ENCODE measurements around the gene ASPRV1. TPM values are rescaled to one million over a fixed set of nuclear protein-coding genes. Genes with fewer than 3 reads are reported as not detected.

The ASPRV1 gene
- total RNA-seq, 1 experiment from 2014 or later = 1.3 TPM

DNA sequence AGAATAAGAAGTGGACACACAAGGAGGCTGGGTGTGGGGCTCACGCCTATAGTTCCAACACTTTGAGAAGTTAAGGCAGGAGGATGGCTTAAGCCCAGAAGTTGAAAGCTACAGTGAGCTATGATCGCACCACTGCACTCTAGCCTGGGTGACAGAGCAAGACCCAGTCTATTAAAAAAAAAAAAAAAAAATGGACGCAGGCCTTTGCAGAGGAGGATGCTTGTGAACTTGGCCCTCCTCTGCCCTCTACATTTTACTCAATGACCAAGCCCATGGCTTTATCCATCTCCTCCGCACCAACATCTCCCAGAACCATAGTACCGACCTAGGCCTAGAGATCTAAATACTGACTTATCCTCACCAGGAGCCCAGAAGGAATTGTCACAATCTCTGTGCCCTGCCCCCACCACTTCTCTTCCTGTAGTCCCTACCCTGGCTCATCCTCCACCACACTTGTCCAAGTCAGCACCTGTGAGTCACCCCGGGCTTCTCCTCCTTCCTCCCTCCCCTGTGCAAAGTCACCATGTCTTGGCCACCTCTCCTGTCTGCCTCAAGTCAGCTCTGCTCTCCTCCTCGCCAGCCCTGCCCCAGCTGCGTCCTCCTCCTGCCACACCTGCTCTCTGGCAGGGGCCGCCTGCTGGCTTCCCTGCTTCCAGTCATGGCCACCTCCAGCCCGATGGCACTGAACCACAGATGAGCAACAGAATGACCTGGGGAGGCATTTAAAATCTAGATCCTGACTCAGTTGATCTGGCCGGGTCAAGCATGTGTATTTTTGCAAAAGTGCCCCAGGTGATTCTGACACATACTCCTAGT lies 35.8 kb upstream of the ASPRV1 start:
- no peaks in the 10 kb centered on the region for H3K27me3 Mint-ChIP-seq (ENCODE audit: low read depth)
- POLR2A ChIA-PET = interaction anchor here (0.9 kb wide), 1 partner anchor 20 kb away, joined by 3 read pairs; no protein-coding TSS in a partner anchor
- CTCF ChIA-PET = interaction anchor here (1.0 to 2.7 kb wide), 3 partner anchors 52 to 73 kb away, joined by 3 to 8 read pairs (median 3); no protein-coding TSS in a partner anchor
- no peaks in the 10 kb centered on the region for H3K9me3 Mint-ChIP-seq
- no peak for TF ChIP-seq ZNF425 (CRISPR knock-in tag; conservative IDR thresholded peaks at IDR 0.05)
- TF ChIP-seq, protein P1, sequence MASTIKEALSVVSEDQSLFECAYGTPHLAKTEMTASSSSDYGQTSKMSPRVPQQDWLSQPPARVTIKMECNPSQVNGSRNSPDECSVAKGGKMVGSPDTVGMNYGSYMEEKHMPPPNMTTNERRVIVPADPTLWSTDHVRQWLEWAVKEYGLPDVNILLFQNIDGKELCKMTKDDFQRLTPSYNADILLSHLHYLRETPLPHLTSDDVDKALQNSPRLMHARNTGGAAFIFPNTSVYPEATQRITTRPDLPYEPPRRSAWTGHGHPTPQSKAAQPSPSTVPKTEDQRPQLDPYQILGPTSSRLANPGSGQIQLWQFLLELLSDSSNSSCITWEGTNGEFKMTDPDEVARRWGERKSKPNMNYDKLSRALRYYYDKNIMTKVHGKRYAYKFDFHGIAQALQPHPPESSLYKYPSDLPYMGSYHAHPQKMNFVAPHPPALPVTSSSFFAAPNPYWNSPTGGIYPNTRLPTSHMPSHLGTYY (CRISPR knock-in tag; IDR thresholded peaks at IDR 0.05) = no peak
- TF ChIP-seq MLX (CRISPR knock-in tag; IDR thresholded peaks at IDR 0.05) = no peak
- no peak for TF ChIP-seq ATF6 (CRISPR knock-in tag; IDR thresholded peaks at IDR 0.05)
- TF ChIP-seq ZNF423 (CRISPR knock-in tag; IDR thresholded peaks at IDR 0.05) = no peak
- no peak for TF ChIP-seq ELF4 (CRISPR knock-in tag; IDR thresholded peaks at IDR 0.05; ENCODE audit: low read depth)
- no peak for TF ChIP-seq ARID4B (CRISPR knock-in tag; IDR thresholded peaks at IDR 0.05; ENCODE audit: borderline replicate concordance)
- no peak for TF ChIP-seq CTCF (IDR thresholded peaks at IDR 0.05)
- TF ChIP-seq, protein P2, sequence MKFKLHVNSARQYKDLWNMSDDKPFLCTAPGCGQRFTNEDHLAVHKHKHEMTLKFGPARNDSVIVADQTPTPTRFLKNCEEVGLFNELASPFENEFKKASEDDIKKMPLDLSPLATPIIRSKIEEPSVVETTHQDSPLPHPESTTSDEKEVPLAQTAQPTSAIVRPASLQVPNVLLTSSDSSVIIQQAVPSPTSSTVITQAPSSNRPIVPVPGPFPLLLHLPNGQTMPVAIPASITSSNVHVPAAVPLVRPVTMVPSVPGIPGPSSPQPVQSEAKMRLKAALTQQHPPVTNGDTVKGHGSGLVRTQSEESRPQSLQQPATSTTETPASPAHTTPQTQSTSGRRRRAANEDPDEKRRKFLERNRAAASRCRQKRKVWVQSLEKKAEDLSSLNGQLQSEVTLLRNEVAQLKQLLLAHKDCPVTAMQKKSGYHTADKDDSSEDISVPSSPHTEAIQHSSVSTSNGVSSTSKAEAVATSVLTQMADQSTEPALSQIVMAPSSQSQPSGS (CRISPR knock-in tag; IDR thresholded peaks at IDR 0.05; ENCODE audit: borderline replicate concordance, low read depth) = no peak
- TF ChIP-seq, protein P3, sequence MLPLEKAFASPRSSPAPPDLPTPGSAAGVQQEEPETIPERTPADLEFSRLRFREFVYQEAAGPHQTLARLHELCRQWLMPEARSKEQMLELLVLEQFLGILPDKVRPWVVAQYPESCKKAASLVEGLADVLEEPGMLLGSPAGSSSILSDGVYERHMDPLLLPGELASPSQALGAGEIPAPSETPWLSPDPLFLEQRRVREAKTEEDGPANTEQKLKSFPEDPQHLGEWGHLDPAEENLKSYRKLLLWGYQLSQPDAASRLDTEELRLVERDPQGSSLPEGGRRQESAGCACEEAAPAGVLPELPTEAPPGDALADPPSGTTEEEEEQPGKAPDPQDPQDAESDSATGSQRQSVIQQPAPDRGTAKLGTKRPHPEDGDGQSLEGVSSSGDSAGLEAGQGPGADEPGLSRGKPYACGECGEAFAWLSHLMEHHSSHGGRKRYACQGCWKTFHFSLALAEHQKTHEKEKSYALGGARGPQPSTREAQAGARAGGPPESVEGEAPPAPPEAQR (CRISPR knock-in tag; IDR thresholded peaks at IDR 0.05) = no peak
- TF ChIP-seq TEAD4 (CRISPR knock-in tag; IDR thresholded peaks at IDR 0.05) = no peak
- no peak for TF ChIP-seq SP1 (CRISPR knock-in tag; conservative IDR thresholded peaks at IDR 0.05)
- TF ChIP-seq ZBTB21 (CRISPR knock-in tag; IDR thresholded peaks at IDR 0.05; ENCODE audit: borderline replicate concordance) = no peak
- no peak for TF ChIP-seq TP53 (CRISPR knock-in tag; IDR thresholded peaks at IDR 0.05)
- TF ChIP-seq ZNF281 (CRISPR knock-in tag; IDR thresholded peaks at IDR 0.05) = no peak
- H3K27ac Mint-ChIP-seq = peak overlapping the region; percentile 72
- DNase-seq (ENCODE audit: low spot score) (no peak), ATAC-seq (peak; percentile 9; the same call in 1 of the 2 replicates)
- H3K36me3 Mint-ChIP-seq = no peaks in the 10 kb centered on the region
- peaks cover 33% of the 10 kb centered on the region for H3K4me1 Mint-ChIP-seq
- H3K4me3 Mint-ChIP-seq = no peak overlapping the region
